H1 (cell line): ENCODE data around the gene DPEP2. TPM values are rescaled to one million over a fixed set of nuclear protein-coding genes. Genes with fewer than 3 reads are reported as not detected.

Experiments used
- BCL11A ChIP-seq, 2 experiments: IDR thresholded peaks; one replicate each; pipeline ENCODE4 v1.6.1; 2011; ENCODE audit warnings: low read depth in 2 of 2, low read length in 2 of 2, mild to moderate bottlenecking in 2 of 2
- CHD7 ChIP-seq: fragments of 300-600 bp; sonication (generic); IDR thresholded peaks from 2 replicates; pipeline ENCODE4 v1.7.1; 2012; ENCODE audit warnings: low read length, moderate library complexity, mild to moderate bottlenecking, inconsistent platforms; ENCODE audit not compliant: insufficient replicate concordance
- CREB1 ChIP-seq: IDR thresholded peaks from 2 replicates; pipeline ENCODE4 v1.6.1; 2012; ENCODE audit warnings: inconsistent platforms
- CTBP2 ChIP-seq: IDR thresholded peaks from 2 replicates; pipeline ENCODE4 v1.7.0; 2011; ENCODE audit warnings: borderline replicate concordance, mild to moderate bottlenecking, moderate library complexity, mixed read lengths, low read length; ENCODE audit not compliant: insufficient read depth, insufficient read length
- NANOG ChIP-seq: IDR thresholded peaks from 2 replicates; pipeline ENCODE4 v1.6.1; 2011; ENCODE audit warnings: low read length, low read depth, mild to moderate bottlenecking, inconsistent platforms; ENCODE audit not compliant: insufficient read depth, poor library complexity, severe bottlenecking
- SP1 ChIP-seq: IDR thresholded peaks from 2 replicates; pipeline ENCODE4 v1.6.1; 2011; ENCODE audit warnings: low read depth, low read length
- SP2 ChIP-seq: IDR thresholded peaks from 2 replicates; pipeline ENCODE4 v1.6.1; 2012; ENCODE audit warnings: mild to moderate bottlenecking, low read length, inconsistent platforms
- USF2 ChIP-seq: IDR thresholded peaks from 2 replicates; pipeline ENCODE4 v1.6.1; 2011; ENCODE audit warnings: low read length, improper control_type of control experiment
- polyA plus RNA-seq, 7 experiments: library from polyadenylated mRNA; depleted of rRNA in 3 of 7; stranded (reverse) in 5 of 7; unstranded in 2 of 7; fragments of >200 nt in 5 of 7; fragments of 200-250 nt in 2 of 7; gene quantifications; 1 replicate in 5 of 7; 2 replicates in 1 of 7; 4 replicates in 1 of 7; pipeline versions ENCODE4 v1.2.1 to v1.2.3, GENCODE V29; 2011 to 2013; ENCODE audit warnings: missing spikeins in 2 of 7, mixed read lengths in 2 of 7
- total RNA-seq: library from RNA; stranded (reverse); fragmentation: NEBNext Ultra II Directional; extraction: Animal tissue kit (Norgen Biotek cat#: 25700); gene quantifications from 2 replicates; pipeline ENCODE4 v1.2.1, GENCODE V29; 2021

Gene DPEP2
- total and polyA plus RNA-seq, 2 of the 8 experiments (the other 6 are each of a cell fraction or from before 2014, with no cell fraction given): not detected

DNA sequence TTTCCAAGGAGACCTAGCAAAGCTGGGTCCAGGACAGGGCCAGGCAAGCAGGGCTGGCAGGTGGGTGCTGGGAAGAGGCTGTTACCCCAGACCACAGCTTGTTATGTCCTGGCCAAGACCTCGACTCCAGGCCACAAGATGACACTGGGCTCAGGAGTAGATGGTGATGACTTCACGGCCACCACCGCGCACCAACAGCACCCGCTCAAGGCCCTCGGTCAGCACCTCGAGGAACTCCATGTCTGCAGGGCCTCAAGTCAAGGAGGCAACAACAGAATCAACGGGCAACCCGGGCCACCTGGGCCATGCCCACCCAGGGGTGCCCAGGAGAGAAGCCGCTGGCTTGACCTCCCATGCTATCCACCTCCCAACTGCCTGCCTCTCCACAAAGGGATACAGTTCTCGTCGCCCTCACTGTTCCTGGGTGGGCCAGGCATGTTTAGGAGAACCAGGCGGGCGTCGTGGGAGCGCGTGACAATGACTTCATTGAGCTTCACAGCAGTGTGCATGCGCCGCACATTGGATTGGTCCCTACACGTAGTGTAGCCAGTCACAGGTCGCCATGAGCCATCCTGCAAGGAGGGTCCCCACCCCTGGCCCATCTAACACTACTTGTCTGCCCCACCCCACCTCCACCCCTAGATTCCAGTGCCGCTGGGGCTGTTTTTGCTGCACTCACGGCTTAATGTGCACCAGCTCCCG, 54.4 kb downstream of the DPEP2 start (continued):
- no peak for TF ChIP-seq CHD7
- TF ChIP-seq BCL11A (IDR thresholded peaks at IDR 0.05; ENCODE audit: low read depth in 2 of 2, low read length in 2 of 2): no peak
- no peak for TF ChIP-seq SP2
- TF ChIP-seq NANOG: no peak
- TF ChIP-seq CREB1: no peak
- TF ChIP-seq USF2: no peak
- no peak for TF ChIP-seq CTBP2
- TF ChIP-seq SP1: no peak
